CD4-positive, alpha-beta T cell (primary cell): ENCODE data around the gene CFAP61. TPM values are rescaled to one million over a fixed set of nuclear protein-coding genes. Genes with fewer than 3 reads are reported as not detected.

Source experiments
- ATAC-seq: fragments of 200-7000 bp; cut with Tn5 transposase; one replicate; pipeline ENCODE4 v1.10.0; 2022; ENCODE audit warnings: mild to moderate bottlenecking; ENCODE audit not compliant: poor library complexity
- CTCF ChIA-PET: fragments of 350-600 bp; sonication (Branson Sonifier 250); formaldehyde crosslinking; loops from one replicate; lab custom pipeline; 2021; ENCODE audit warnings: antibody characterized with exemption, inconsistent platforms; lab: Charles Lee
- POLR2A ChIA-PET: fragments of 350-600 bp; sonication (Branson Sonifier 250); formaldehyde crosslinking; loops from one replicate; lab custom pipeline; 2021; ENCODE audit warnings: antibody characterized with exemption, inconsistent platforms; lab: Charles Lee
- DNase-seq, 14 experiments: peaks; one replicate each; pipeline ENCODE4 v3.0.0-alpha.2; 2013 to 2020; ENCODE audit warnings: mixed read lengths in 2 of 14
- H3K27ac ChIP-seq, 2 donors: one replicate each; pipeline versions ENCODE4 v1.5.1 to v1.7.0; 2013; ENCODE audit warnings: low read length in 2 of 2, low read depth in 1 of 2, mild to moderate bottlenecking in 1 of 2
- H3K27me3 ChIP-seq, 2 experiments: 1 replicate in 1 of 2; 2 replicates in 1 of 2; pipeline versions ENCODE4 v1.6.1 to v1.7.0; 2013; ENCODE audit warnings: low read length in 2 of 2, control low read depth in 1 of 2, mild to moderate bottlenecking in 1 of 2, moderate library complexity in 1 of 2; ENCODE audit not compliant: insufficient read depth in 2 of 2, control insufficient read depth in 1 of 2
- H3K36me3 ChIP-seq: one replicate; pipeline ENCODE4 v1.6.1; 2013; ENCODE audit warnings: low read length, control low read depth; ENCODE audit not compliant: insufficient read depth
- H3K4me1 ChIP-seq: one replicate; pipeline ENCODE4 v1.6.1; 2013; ENCODE audit warnings: low read length, control low read depth; ENCODE audit not compliant: insufficient read depth
- H3K4me3 ChIP-seq: one replicate; pipeline ENCODE4 v1.5.1; 2013; ENCODE audit warnings: mild to moderate bottlenecking, low read length, moderate library complexity
- H3K9me3 ChIP-seq, 2 experiments: 1 replicate in 1 of 2; 2 replicates in 1 of 2; pipeline versions ENCODE4 v1.6.1 to v1.7.0; 2013; ENCODE audit warnings: low read length in 2 of 2, mild to moderate bottlenecking in 2 of 2, control low read depth in 1 of 2, moderate library complexity in 1 of 2; ENCODE audit not compliant: control insufficient read depth in 1 of 2, insufficient read depth in 1 of 2
- H3K27ac Mint-ChIP-seq: one replicate; pipeline ENCODE4 v1.8.0; 2020; ENCODE audit warnings: mixed read lengths
- H3K27me3 Mint-ChIP-seq: one replicate; pipeline ENCODE4 v1.8.0; 2021; ENCODE audit warnings: mixed read lengths
- H3K36me3 Mint-ChIP-seq: one replicate; pipeline ENCODE4 v1.8.0; 2021; ENCODE audit warnings: low read depth, mixed read lengths
- H3K4me1 Mint-ChIP-seq: one replicate; pipeline ENCODE4 v1.8.0; 2021; ENCODE audit warnings: low read depth, mixed read lengths
- H3K4me3 Mint-ChIP-seq: one replicate; pipeline ENCODE4 v1.8.0; 2020; ENCODE audit warnings: mild to moderate bottlenecking, mixed read lengths
- H3K9me3 Mint-ChIP-seq: one replicate; pipeline ENCODE4 v1.8.0; 2020; ENCODE audit warnings: mixed read lengths
- CTCF ChIP-seq: fragments of 200-600 bp; IDR thresholded peaks from one replicate; pipeline ENCODE4 v1.8.0; 2022; ENCODE audit warnings: antibody characterized with exemption, mild to moderate bottlenecking
- intact Hi-C, 2 experiments: fragments of 100-400 bp; cut with DNase I in 1 of 2; cut with micrococcal nuclease in 1 of 2; formaldehyde crosslinking; loops; one replicate each; pipeline versions ENCODE4 v1.15.1 to v1.9.0; 2023 to 2025; cut with DNase I, micrococcal nuclease
- total RNA-seq, 174 experiments: library from RNA in 2 of 174; stranded (reverse) in 2 of 174; gene quantifications; one replicate each; pipeline ENCODE4 v1.2.3 and lab custom pipeline; 2021 to 2026

Gene CFAP61
- total RNA-seq, 2 experiments from 2014 or later: not detected

GRCh38 chr20:20224806-20225205 lies 172.5 kb downstream of the CFAP61 start:
- Histone ChIP-seq H3K9me3 (no peaks in the 10 kb centered on the region), H3K36me3 (no peaks in the 10 kb centered on the region), H3K4me3 (no peak overlapping the region), H3K27me3 (no peaks in the 10 kb centered on the region), H3K4me1 (no peaks in the 10 kb centered on the region), H3K27ac (no peak overlapping the region)
- no peaks in the 10 kb centered on the region for H3K4me1 Mint-ChIP-seq
- no peak overlapping the region for H3K4me3 Mint-ChIP-seq
- no peaks in the 10 kb centered on the region for H3K36me3 Mint-ChIP-seq
- no peak for TF ChIP-seq CTCF
- ATAC-seq: no peak
- no peak overlapping the region for H3K27ac Mint-ChIP-seq
- peaks cover 13% of the 10 kb centered on the region for H3K27me3 Mint-ChIP-seq
- no peak for DNase-seq
- intact Hi-C loops: no loop called here
- ChIA-PET POLR2A (no interaction called here), CTCF (no interaction called here)
- H3K9me3 Mint-ChIP-seq: no peaks in the 10 kb centered on the region

- no peak overlapping the region for H3K27ac Mint-ChIP-seq
- ATAC-seq (no peak), DNase-seq (no peak)
- Histone ChIP-seq H3K9me3 (no peaks in the 10 kb centered on the region), H3K27me3 (no peaks in the 10 kb centered on the region), H3K4me3 (no peak overlapping the region), H3K27ac (no peak overlapping the region), H3K4me1 (no peaks in the 10 kb centered on the region), H3K36me3 (no peaks in the 10 kb centered on the region)
- ChIA-PET POLR2A (no interaction called here), CTCF (no interaction called here)
- no peak for TF ChIP-seq CTCF
- no peak overlapping the region for H3K4me3 Mint-ChIP-seq
- peaks cover 13% of the 10 kb centered on the region for H3K27me3 Mint-ChIP-seq
- no peaks in the 10 kb centered on the region for H3K9me3 Mint-ChIP-seq
- H3K36me3 Mint-ChIP-seq: no peaks in the 10 kb centered on the region
- intact Hi-C loops: no loop called here
- no peaks in the 10 kb centered on the region for H3K4me1 Mint-ChIP-seq
Observed at GRCh38 chr20:20225325-20226043, 173.2 kb downstream of the CFAP61 start.

- ChIA-PET CTCF (no interaction called here), POLR2A (no interaction called here)
- no peak for ATAC-seq
- DNase-seq: no peak
- Mint-ChIP-seq H3K27ac (no peak overlapping the region), H3K36me3 (no peaks in the 10 kb centered on the region), H3K27me3 (peaks cover 5% of the 10 kb centered on the region), H3K4me1 (no peaks in the 10 kb centered on the region), H3K9me3 (no peaks in the 10 kb centered on the region), H3K4me3 (no peak overlapping the region)
- intact Hi-C loops: no loop called here
- TF ChIP-seq CTCF: no peak
- Histone ChIP-seq H3K9me3 (peaks cover 0 to 4% of the 10 kb centered on the region in 2 experiments), H3K4me1 (no peaks in the 10 kb centered on the region), H3K36me3 (no peaks in the 10 kb centered on the region), H3K27ac (no peak overlapping the region), H3K4me3 (no peak overlapping the region), H3K27me3 (no peaks in the 10 kb centered on the region)
Observed at GRCh38 chr20:20226554-20226953, 174.2 kb downstream of the CFAP61 start.
